Fibroblast of the aortic adventitia (primary cell): Measurements from ENCODE around the gene PDGFRA. TPM values are rescaled to one million over a fixed set of nuclear protein-coding genes. Genes with fewer than 3 reads are reported as not detected.

Experiments
- DNase-seq: peaks from one replicate; pipeline ENCODE4 v3.0.0-alpha.2; 2010; ENCODE audit warnings: low read depth
- H3K4me3 ChIP-seq: 2 replicates; pipeline ENCODE4 v1.5.1; 2011; ENCODE audit warnings: low read depth, mild to moderate bottlenecking, control low read depth, low read length, moderate library complexity
- total RNA-seq: library from RNA; depleted of rRNA; stranded (reverse); fragments of >200 nt; gene quantifications from 2 replicates; pipeline ENCODE4 v1.2.3, GENCODE V29; 2012; ENCODE audit warnings: low replicate concordance
- TF ChIP-seq, protein P1 (sequence below): IDR thresholded peaks from 2 replicates; pipeline ENCODE4 v1.5.1; 2011; ENCODE audit warnings: mild to moderate bottlenecking, low read length, control low read depth, inconsistent platforms; ENCODE audit not compliant: insufficient read depth

The PDGFRA gene
- total RNA-seq, 1 donor, result 707 TPM

DNA sequence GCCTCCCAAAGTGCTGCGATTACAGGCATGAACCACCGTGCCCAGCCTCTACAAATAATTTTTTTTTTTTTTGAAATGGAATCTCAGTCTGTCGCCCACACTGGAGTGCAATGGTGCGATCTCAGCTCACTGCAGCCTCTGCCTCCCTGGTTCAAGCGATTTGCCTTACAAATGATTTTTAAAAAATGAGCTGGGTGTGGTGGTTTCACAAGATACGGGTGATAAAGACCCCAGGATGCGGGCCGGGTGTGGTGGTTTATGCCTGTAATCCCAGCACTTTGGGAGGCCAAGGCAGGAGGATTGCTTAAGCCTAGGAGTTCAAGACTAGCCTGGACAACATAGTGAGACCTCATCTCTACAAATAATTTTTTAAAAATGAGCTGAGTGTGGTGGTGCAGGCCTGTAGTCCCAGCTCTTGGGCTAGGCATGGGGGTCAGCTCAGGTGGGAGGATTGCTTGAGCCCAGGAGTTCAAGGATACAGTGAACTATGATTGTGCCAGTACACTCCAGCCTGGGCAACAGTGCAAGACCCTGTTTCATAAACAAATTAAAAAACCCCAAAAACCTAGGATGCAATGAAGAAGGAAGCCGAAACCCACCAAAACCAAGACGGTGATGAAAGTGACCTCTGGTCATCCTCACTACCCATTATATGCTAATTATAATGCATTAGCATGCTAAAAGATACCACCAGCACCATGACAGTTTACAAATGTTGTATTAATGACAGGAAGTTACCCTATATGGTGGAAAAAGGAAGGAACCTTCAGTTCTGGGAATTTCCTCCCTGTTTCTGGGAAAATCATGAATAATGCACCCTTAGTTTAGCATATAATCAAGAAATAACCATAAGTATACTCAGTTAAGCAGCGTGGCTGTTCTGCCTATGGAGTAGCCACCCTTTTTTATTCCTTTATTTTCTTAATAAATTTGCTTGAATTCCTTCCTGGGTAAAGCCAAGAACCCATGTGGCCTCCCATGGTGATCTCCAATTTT, 27.7 kb downstream of the PDGFRA start:
- TF ChIP-seq, protein P1, sequence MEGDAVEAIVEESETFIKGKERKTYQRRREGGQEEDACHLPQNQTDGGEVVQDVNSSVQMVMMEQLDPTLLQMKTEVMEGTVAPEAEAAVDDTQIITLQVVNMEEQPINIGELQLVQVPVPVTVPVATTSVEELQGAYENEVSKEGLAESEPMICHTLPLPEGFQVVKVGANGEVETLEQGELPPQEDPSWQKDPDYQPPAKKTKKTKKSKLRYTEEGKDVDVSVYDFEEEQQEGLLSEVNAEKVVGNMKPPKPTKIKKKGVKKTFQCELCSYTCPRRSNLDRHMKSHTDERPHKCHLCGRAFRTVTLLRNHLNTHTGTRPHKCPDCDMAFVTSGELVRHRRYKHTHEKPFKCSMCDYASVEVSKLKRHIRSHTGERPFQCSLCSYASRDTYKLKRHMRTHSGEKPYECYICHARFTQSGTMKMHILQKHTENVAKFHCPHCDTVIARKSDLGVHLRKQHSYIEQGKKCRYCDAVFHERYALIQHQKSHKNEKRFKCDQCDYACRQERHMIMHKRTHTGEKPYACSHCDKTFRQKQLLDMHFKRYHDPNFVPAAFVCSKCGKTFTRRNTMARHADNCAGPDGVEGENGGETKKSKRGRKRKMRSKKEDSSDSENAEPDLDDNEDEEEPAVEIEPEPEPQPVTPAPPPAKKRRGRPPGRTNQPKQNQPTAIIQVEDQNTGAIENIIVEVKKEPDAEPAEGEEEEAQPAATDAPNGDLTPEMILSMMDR, result no peak
- no peak for DNase-seq

DNA sequence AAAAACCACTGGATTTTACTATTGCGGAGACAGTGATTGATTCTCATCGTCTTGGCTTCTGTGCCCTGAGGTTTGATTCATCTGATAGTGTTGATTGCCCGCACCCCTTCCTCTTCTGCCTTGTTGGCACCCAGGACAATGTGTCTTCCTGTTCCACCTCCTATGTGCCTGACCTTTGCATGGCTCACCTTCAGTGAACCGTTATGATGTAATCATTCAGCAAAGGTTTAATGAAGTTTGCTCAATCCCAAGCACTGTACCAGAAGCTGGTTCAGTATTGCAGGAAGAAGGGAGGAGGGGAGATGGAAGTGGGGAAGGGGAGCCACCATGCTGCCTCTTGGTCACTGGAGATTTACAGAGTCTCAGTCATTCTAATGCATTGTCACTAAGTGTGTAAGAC, 36.3 kb downstream of the PDGFRA start:
- TF ChIP-seq, protein P1, result no peak
- no peak for DNase-seq
- no peak overlapping the region for H3K4me3 ChIP-seq

More for the DNA sequence above, 27.7 kb downstream of the PDGFRA start:
- no peak overlapping the region for H3K4me3 ChIP-seq

DNA sequence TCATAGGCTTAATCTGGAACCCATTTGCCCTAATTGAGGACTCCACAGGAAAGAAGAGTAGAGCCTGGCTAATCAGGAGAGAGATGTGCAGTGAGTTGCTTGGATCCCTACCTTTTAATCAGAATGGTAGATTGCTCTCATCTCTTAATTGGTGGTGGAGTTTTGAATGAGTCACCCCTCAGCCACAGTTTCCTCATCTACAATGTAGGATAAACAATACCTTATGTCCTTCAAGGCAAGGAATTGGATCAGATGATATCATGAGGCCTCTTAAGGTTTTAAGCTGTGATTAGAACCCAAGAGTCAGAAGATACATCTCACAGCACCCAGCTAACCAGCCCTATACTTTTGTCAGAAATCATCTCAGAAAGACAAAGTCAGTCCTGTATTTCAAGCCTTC, 39.1 kb downstream of the PDGFRA start:
- DNase-seq, result peak; percentile 52
- H3K4me3 ChIP-seq, result no peak overlapping the region

DNA sequence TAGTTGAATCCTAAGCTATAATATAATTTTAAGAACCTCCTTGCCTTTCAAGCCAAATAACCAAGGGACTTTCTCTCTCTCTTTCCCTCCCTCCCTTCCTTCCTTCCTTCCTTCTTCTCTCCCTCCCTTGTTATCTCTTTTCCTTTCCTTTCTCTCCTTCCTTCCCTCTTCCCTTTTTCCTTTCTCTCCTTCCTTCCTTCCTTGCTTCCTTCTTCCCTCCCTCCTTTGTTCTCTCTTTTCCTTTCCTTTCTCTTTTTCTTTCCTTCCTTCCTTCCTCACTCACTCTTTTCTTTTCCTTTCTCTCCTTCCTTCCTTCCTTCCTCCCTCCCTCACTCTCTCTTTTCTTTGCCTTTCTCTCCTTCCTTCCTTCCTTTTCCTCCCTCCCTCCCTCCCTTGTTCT, 42.4 kb downstream of the PDGFRA start:
- DNase-seq, result no peak
- TF ChIP-seq, protein P1, result no peak
- H3K4me3 ChIP-seq, result no peak overlapping the region

More for the DNA sequence above, 39.1 kb downstream of the PDGFRA start:
- TF ChIP-seq, protein P1, result no peak

DNA sequence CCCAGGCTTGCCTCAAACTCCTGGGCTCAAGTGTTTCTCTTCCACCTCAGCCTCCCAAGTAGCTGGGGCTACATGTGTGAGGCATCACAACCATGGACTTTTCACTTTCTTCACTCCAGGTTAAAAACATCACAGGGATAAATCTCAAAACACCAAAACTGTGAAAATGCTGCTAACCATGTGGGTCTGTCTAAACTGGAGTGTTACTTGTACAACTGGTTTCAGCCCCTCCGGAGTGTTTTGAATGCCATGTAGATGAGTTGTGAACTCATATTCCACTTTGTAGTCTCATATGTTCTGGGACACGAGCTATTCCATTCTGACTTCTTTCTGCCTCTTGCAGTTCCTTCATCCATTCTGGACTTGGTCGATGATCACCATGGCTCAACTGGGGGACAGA, 43.0 kb downstream of the PDGFRA start:
- DNase-seq, result no peak
- no peak overlapping the region for H3K4me3 ChIP-seq
- TF ChIP-seq, protein P1, result no peak

DNA sequence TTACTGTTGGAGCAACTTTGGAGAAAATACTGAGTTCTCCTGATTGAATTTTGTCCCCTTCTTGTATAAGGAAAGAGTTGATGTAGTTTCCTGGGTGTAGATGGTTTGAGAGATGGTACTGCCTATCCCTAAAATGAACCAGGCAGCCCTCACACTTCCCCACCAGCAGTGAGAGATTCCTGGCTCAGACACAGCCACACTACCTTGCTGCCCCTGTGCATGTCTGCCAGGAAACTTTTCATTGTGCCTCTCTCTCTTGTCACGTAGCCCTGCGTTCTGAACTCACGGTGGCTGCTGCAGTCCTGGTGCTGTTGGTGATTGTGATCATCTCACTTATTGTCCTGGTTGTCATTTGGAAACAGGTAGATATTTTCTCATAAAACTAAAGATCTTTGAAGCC, 45.2 kb downstream of the PDGFRA start:
- TF ChIP-seq, protein P1, result no peak
- no peak overlapping the region for H3K4me3 ChIP-seq
- DNase-seq, result no peak
